T47D (cell line): ENCODE results near the gene ZNF787.
A peak's percentile ranks its signal among the peaks of the same experiment; 100 is the strongest.

Source experiments
- DNase-seq, 2 experiments: peaks; one replicate each; pipeline versions ENCODE4 v3.0.0 to v3.0.0-alpha.2; 2011 to 2012; ENCODE audit warnings: low read depth in 1 of 2, low spot score in 1 of 2
- JUND ChIP-seq: IDR thresholded peaks from 2 replicates; pipeline ENCODE4 v1.6.1; 2012; ENCODE audit warnings: low read depth
- in situ Hi-C: cut with HindIII; loops from 2 replicates; pipeline ENCODE4 v1.10.0; 2016; ENCODE audit warnings: low sequenced_read_pairs, low pct_unique_long_range_greater_than_20kb

ZNF787 gene

GRCh38 chr19:56125806-56126590, 4.9 kb upstream of the ZNF787 start:
- no peak for DNase-seq
- TF ChIP-seq JUND, result no peak
- in situ Hi-C loops, result no loop called here

DNA sequence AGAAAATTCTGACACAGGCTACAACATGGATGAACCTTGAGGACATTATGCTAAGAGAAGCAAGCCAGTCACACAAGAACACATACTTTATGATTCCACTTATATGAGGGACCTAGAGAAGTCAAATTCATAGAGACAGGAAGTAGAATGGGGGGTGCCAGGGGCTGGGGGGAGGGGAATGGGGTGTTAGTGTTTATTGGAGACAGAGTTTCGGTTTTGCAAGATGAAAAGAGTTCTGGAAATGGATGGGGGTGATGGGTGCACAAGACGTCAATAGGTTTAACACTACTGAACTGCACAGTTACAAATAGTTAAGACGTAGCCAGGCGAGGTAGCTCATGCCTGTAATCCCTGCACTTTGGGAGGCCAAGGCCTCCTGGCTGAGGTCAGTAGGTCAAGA, 3.5 kb upstream of the ZNF787 start:
- in situ Hi-C loops, result no loop called here
- no peak for TF ChIP-seq JUND
- DNase-seq, result no peak

DNA sequence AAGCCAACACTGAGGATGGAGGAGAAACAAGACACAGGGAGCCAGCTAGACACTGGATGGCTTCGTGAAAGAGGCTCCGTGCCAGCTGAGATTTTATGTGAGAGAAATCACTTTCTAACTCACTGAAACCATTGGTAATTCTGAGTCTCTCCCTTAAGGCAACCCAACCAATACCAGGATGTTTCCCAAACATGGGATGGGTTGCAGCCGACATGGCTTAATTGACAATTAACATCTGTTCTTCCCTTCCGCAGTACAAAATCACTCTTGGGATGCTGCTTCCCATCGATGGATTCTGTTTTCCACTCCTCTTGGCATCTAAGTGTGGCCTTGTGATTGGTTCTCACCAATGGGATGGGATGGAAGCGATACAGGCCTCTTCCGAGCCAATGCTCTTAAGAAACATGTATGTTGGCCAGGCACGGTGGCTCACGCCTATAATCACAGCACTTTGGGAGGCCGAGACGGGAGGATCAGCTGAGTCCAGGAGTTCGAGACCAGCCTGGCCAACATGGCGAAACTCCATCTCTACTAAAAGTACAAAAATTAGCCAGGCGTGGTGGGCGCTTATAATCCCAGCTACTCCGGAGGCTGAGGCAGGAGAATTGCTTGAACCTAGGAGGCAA, 2.3 kb upstream of the ZNF787 start:
- TF ChIP-seq JUND, result no peak
- no peak for DNase-seq
- in situ Hi-C loops, result no loop called here

DNA sequence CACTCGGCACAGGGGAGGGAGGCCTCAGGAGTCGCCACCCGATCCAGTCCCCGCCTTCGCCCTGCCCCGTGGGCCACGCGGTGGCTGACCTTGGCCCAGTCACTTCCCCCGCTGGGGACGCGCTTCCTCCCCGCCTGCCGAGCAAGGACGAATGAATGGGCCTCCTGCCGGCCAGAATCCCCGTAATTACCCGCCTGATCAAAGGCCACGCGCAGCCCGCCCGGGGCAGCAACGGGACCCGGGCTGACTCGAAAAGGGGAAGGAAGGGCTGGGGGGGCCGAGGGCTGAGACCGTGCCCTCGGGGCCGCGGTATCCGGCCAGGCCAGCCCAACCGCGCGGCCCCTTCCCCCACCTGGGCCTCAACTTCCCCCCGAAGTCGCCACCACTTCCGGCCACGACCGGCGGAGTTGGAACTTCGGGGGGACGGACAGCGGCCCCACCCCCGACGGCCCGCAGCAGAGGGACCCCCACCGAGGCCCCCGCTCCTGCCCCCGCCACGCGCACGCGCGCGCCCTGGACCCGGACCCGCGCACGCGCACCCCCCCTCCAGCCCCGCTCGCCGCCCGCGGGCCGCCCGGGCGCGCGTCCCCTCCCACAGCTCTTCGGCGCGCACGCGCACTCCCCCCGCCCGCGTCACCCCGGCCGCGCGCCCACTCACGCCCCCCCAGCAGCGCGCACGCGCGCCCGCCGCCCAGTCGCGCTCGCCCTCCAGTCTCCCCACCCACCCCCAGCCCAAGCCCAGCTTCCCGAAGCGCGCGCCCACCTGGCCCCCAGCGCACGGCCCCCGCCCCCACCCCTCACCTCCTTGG, 520 bp downstream of the ZNF787 start:
- TF ChIP-seq JUND, result no peak
- peak; percentile 48 to 76 for DNase-seq
- in situ Hi-C loops, result no loop called here

- TF ChIP-seq JUND, result no peak
- no peak for DNase-seq
- in situ Hi-C loops, result no loop called here
Observed at GRCh38 chr19:56120002-56120370, 1.1 kb downstream of the ZNF787 start.

DNA sequence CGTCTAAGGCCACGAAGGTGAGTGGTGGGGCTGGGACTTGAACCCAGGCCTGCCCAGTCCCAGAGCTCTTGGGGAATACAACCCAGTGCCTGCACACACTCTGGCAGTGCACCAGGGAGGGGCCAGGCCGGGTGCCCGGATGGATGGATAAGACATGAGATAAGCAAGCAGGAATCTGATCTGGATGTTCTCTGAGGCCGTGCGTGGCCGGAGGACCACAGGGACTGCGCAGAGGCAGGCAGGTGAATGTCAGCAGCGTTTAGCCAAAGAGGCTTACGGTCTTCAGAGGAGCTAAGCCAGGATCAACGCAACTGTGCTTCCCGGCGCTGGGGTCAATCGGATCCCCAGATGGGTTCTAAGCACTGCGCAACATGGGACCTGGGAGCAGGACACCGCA, 1.5 kb downstream of the ZNF787 start:
- in situ Hi-C loops, result no loop called here
- no peak for DNase-seq
- no peak for TF ChIP-seq JUND

- DNase-seq, result no peak
- in situ Hi-C loops, result no loop called here
- TF ChIP-seq JUND, result no peak
Observed at GRCh38 chr19:56118666-56119581, 2.2 kb downstream of the ZNF787 start.

DNA sequence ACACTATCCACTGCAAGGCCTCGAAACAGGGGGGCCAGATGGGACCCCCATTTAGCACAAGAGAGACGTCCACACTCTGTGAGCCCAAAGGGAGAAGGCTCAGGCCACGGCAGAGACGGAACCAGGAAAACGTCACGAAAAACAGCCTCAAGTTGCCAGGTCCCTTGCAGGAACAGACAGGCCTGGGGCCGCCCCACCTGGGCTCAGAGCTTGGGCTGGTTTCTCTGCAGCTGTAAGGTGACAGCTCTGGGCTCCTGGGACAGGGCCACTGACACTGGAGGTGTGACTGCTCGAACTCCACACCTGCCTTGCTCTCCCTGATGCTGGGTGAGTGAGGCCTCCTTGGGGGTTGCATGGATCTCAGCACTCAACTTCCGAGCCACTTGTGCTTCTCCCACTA, 3.2 kb downstream of the ZNF787 start:
- in situ Hi-C loops, result no loop called here
- no peak for TF ChIP-seq JUND
- DNase-seq, result no peak

DNA sequence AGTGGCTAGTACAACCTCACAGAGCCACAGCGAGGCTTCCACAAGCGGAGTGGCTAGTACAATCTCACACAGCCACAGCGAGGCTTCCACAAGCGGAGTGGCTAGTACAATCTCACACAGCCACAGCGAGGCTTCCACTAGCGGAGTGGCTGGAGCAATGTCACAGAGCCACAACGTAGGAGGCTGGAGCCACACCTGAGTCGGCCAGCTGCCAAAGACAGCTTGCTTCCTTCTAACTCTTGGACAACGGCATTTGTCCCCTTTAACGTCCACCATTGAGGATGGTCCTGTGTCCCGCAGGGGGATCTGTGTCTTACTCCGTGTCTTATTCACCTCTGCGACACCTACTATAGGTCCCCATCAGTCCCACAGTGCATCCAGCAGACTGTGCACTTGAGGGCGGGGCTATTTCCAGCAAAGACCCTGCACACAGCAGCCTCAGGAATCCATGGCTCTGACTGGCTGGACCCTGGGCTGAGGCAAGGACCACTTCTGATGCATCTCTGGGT, 3.7 kb downstream of the ZNF787 start:
- DNase-seq, result no peak
- no peak for TF ChIP-seq JUND
- in situ Hi-C loops, result no loop called here

DNA sequence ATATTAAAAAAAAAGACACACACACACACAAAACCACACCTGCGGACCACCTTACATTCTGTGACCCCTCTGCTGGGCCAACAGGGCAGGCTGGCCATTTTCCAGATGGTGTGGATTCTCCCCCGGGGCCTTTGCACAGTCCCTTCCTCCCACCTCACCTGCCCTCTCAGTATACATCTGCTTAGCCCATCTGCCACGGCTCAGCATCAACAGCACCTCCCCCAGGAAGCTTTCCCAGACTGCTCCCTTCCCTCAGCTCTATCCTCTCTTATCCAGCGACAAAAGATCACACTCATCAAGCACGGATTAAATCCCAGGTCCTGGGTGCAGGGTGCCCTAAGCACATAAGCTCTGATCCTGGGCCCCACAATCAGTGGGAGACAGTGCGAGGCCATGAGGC, 4.5 kb downstream of the ZNF787 start:
- DNase-seq, result no peak
- in situ Hi-C loops, result no loop called here
- no peak for TF ChIP-seq JUND

DNA sequence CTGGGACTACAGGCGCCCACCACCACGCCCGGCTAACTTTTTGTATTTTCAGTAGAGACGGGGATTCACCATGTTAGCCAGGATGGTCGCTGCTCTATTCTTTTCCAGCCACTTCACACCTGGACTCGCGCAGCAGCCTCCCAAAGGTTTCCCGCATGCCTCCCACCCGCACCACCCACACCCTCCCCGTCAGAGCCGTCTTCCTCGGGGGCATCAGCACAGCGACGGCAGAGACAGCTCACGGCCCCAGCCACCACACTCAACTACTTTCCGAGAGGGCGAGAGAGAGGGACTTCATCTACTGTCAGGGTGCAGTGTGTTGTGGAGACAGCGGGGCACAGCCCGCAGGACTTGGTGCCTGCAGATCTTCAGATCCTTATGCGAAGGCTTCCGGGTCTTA, 5.6 kb downstream of the ZNF787 start:
- no peak for DNase-seq
- no peak for TF ChIP-seq JUND
- in situ Hi-C loops, result no loop called here

DNA sequence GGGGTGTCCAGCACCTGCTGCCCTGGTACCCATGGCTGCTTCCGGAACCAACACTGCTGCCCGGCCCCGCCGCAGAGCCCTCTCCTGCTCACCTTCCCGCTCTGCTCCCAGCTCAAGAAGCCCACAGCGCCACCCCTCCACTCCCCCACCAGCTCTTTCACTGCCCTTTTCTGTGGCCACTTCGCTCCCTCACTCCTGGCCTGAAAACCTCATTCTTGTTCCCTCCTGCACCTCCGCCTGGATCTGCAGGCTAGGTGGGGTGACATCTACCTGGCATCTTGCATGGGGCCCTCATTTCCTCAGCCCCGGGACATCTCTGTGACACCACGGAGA, 6.4 kb downstream of the ZNF787 start:
- no peak for TF ChIP-seq JUND
- DNase-seq, result no peak
- in situ Hi-C loops, result no loop called here
